ENCODE data around the gene APOF. TPM values are rescaled to one million over a fixed set of nuclear protein-coding genes. Genes with fewer than 3 reads are reported as not detected.
"Not testable (repeated sequence)": the region's sequence is repeated elsewhere in the genome, so short reads cannot be mapped to it uniquely, and the experiment has no call there.

The APOF gene
- under 1 TPM in 1 of 3 donors, not detected in 2; 0.11 TPM for polyA plus RNA-seq (ENCODE audit: insufficient read length in 3 of 3)

GRCh38 chr12:56362130-56363059 lies at the start of gene APOF:
Gene APOF, minus strand, starts transcription at chr12:56362857. Its CDS starts 112 bp downstream, at chr12:56362745.
- no peak for DNase-seq (ENCODE audit: low read depth in 3 of 3, low spot score in 2 of 3)

- DNase-seq (ENCODE audit: low read depth in 3 of 3, low spot score in 2 of 3): no peak
Measured at GRCh38 chr12:56411781-56412639, 49.4 kb upstream of the APOF start.

- DNase-seq (ENCODE audit: low read depth in 3 of 3, low spot score in 2 of 3): no peak
Measured at GRCh38 chr12:56410768-56411167, 48.1 kb upstream of the APOF start.

- DNase-seq (ENCODE audit: low read depth in 3 of 3, low spot score in 2 of 3): no peak
Measured at GRCh38 chr12:56408799-56409417, 46.3 kb upstream of the APOF start.

GRCh38 chr12:56404227-56404626 lies 41.6 kb upstream of the APOF start:
- DNase-seq (ENCODE audit: low read depth in 3 of 3, low spot score in 2 of 3): not testable (repeated sequence)

GRCh38 chr12:56401612-56402011 lies 39.0 kb upstream of the APOF start:
- DNase-seq (ENCODE audit: low read depth in 3 of 3, low spot score in 2 of 3): not testable (repeated sequence)

GRCh38 chr12:56401125-56401524 lies 38.5 kb upstream of the APOF start:
- DNase-seq (ENCODE audit: low read depth in 3 of 3, low spot score in 2 of 3): not testable (repeated sequence)

- DNase-seq (ENCODE audit: low read depth in 3 of 3, low spot score in 2 of 3): not testable (repeated sequence)
Measured at GRCh38 chr12:56399466-56399865, 36.8 kb upstream of the APOF start.

GRCh38 chr12:56398324-56398723 lies 35.7 kb upstream of the APOF start:
- no peak for DNase-seq (ENCODE audit: low read depth in 3 of 3, low spot score in 2 of 3)

- DNase-seq (ENCODE audit: low read depth in 3 of 3, low spot score in 2 of 3): no peak
Measured at GRCh38 chr12:56392331-56392730, 29.7 kb upstream of the APOF start.

- DNase-seq (ENCODE audit: low read depth in 3 of 3, low spot score in 2 of 3): no peak
Measured at GRCh38 chr12:56391721-56392120, 29.1 kb upstream of the APOF start.

GRCh38 chr12:56389412-56389811 lies 26.8 kb upstream of the APOF start:
- peak in 1 of 3 donors; percentile 30 for DNase-seq (ENCODE audit: low read depth in 3 of 3, low spot score in 2 of 3)

- peak in 1 of 3 donors; percentile 30 for DNase-seq (ENCODE audit: low read depth in 3 of 3, low spot score in 2 of 3)
Measured at GRCh38 chr12:56387152-56387736, 24.6 kb upstream of the APOF start.

GRCh38 chr12:56385873-56386272 lies 23.2 kb upstream of the APOF start:
- no peak for DNase-seq (ENCODE audit: low read depth in 3 of 3, low spot score in 2 of 3)

GRCh38 chr12:56382611-56383010 lies 20.0 kb upstream of the APOF start:
- DNase-seq (ENCODE audit: low read depth in 3 of 3, low spot score in 2 of 3): no peak

- no peak for DNase-seq (ENCODE audit: low read depth in 3 of 3, low spot score in 2 of 3)
Measured at GRCh38 chr12:56377989-56378316, 15.3 kb upstream of the APOF start.

GRCh38 chr12:56377310-56377988 lies 14.8 kb upstream of the APOF start:
- DNase-seq (ENCODE audit: low read depth in 3 of 3, low spot score in 2 of 3): no peak

GRCh38 chr12:56375598-56376434 lies 13.2 kb upstream of the APOF start:
- DNase-seq (ENCODE audit: low read depth in 3 of 3, low spot score in 2 of 3): no peak

Data from right renal cortex interstitium (tissue), 3 donors.